ENCODE measurements around the gene TSPAN18.
"Not testable (repeated sequence)": the region's sequence is repeated elsewhere in the genome, so short reads cannot be mapped to it uniquely, and the experiment has no call there.

TSPAN18 gene

GRCh38 chr11:44854086-44854485, 127.3 kb downstream of the TSPAN18 start:
- no peak for DNase-seq

- DNase-seq: no peak
Measured at GRCh38 chr11:44854741-44855492, 128.2 kb downstream of the TSPAN18 start.

DNA sequence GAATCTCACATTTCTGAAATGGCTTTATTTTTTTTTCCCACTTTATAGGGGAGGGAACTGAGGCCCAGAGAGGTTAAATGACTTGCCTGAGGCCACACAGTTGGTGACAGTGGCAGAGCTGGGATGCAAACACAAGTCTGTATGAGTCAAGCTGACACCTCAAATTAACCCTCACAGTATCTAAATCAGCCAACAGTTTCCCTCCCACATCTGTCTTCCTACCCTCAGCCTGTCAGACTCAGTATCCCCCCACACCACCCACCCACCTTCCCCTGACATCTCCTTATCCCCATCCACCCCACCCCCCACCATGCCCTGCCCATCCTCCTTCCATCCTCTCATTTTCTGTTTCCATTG, 128.7 kb downstream of the TSPAN18 start:
- DNase-seq: no peak

- no peak for DNase-seq
Measured at GRCh38 chr11:44857490-44858090, 130.8 kb downstream of the TSPAN18 start.

DNA sequence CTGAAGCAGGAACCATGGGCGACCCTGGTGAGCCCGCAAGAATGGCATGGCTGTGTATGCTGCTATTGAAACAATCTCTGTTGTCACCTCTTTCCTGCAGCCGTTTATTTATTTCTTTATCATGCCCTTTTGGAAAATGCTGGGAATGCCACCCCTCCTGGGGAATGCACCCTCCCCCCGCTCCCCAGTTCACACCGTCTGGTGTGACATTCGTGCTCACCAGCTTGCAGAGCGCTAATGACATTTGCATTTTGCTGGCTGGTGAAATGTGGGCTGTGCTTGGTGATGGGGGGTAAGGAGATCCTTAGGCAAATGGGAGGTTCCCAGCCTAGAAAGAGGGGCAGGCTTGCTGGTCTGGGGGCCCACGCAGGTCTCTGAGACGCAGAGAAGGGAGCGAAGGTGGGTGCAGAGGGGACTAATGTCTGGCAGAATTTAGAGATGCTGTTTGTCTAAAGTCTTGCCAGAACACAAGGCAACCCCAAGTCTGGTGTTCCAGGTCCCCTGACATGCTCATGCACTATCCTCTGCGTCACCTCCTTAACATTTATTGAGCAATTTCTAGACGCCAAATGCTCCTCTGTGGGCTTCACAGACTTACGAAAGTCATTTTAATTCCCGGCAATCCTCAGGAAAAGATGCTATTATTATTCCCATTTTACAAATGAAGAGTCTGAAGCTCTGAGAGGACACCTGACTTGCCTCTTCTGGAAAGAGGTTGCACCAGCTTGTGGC, 132.2 kb downstream of the TSPAN18 start:
- no peak for DNase-seq

- DNase-seq: no peak
Measured at GRCh38 chr11:44859528-44859925, 132.8 kb downstream of the TSPAN18 start.

- DNase-seq: no peak
Measured at GRCh38 chr11:44860346-44860745, 133.6 kb downstream of the TSPAN18 start.

DNA sequence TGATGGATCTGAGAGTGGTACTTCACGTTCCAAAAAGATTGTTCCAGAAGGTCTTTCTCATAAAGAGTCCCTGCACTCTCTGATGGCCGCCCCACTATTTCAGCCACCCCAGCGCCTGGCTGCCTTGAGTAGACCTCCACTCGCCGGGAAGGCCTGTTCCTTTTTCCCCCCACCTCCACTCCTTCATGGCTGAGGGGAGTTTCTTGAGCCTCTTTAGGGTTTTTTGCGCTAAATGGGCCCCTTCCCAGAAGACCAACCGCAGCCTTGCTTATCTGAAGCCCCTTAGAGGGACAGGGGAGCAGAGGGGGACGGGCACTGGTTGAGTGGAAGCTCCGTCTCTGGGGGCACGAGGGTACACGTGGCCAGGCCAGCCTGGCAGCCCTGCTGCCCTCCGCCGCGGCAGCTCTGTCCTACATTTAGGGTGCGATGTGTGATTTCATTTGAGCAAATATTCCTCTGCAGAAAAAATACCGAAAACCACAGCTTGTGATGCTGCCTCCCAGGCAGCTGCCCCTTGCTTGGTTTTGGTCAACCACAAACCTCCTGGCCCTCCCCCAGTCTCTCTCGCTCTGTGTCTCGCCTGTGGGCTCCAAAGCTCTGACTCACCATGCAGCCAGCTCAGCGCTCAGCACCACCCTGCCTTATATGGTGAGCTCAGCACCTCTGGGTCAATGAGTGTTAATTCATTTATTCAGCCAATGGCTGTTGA, 135.2 kb downstream of the TSPAN18 start:
- peak; percentile 61 for DNase-seq

DNA sequence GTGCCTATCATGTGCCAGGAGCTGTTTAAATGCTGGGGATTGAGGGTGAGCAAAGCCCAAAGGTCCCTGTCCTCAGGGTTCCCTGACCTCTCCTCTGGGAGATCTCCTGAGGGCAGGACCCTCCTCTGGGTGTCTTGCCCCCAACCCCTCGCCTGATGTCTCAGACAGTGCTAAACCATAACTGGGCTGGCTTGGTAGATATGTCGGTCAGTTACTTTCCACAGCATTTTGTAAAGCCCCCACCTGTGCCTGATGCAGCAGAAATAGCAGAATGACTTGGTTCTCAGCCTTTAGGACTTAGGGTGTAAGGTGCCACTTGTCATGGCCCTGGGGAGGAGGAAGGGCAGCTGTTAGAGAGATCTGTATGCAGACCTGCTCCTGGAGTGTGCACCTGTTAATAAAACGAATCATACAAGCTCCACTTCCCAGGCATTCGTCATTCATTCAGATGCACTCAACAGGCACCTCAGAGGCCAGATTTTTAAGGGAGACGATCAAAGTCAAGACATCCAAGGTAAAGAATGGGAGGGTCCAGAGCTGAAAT, 135.9 kb downstream of the TSPAN18 start:
- no peak for DNase-seq

GRCh38 chr11:44863231-44863630, 136.5 kb downstream of the TSPAN18 start:
- DNase-seq: no peak

- DNase-seq: no peak
Measured at GRCh38 chr11:44865866-44866272, 139.1 kb downstream of the TSPAN18 start.

- DNase-seq: no peak
Measured at GRCh38 chr11:44866286-44866685, 139.5 kb downstream of the TSPAN18 start.

GRCh38 chr11:44868021-44868420, 141.3 kb downstream of the TSPAN18 start:
- no peak for DNase-seq

GRCh38 chr11:44868455-44869421, 142.0 kb downstream of the TSPAN18 start:
- DNase-seq: no peak

- DNase-seq: no peak
Measured at GRCh38 chr11:44870181-44870580, 143.4 kb downstream of the TSPAN18 start.

- no peak for DNase-seq
Measured at GRCh38 chr11:44870615-44871176, 143.9 kb downstream of the TSPAN18 start.

DNA sequence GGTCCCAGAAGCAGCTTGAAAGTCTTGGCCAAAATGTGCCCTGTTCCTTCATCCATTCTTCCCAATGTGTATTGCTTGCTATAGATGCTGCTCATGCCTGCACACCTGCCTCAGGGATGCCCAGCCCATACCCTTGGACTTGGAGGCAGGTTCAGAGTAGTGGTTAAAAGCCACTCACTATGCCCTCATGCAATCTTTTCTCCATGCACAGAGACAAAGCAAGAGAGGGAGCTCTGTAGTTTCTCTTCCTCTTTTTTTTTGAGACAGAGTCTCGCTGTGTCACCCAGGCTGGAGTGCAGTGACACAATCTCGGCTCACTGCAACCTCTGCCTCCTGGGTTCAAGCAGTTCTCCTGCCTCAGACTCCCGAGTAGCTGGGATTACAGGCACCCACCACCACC, 144.9 kb downstream of the TSPAN18 start:
- DNase-seq: not testable (repeated sequence)

GRCh38 chr11:44872556-44872955, 145.8 kb downstream of the TSPAN18 start:
- no peak for DNase-seq

- DNase-seq: no peak
Measured at GRCh38 chr11:44873537-44873936, 146.8 kb downstream of the TSPAN18 start.

DNA sequence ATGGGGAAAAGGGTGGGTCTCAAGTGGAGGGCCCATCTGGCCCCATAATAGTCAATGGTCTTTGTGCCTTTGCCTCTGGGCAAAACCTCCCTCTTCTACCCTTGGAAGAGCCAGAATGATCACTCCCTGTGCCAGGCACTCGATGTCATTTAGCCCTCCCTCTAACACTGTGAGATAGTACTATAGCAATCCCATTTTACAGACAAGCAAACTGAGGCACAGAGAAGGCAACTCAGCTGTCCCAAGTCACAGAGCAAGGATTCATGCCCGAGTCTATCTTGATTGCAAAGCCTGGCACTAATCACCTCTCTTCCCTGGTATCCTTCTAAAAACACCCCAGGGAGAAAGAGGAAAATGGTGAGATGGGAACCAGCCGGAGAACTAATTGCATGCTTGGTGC, 147.5 kb downstream of the TSPAN18 start:
- no peak for DNase-seq

GRCh38 chr11:44875037-44875436, 148.3 kb downstream of the TSPAN18 start:
- no peak for DNase-seq
